Measurements from ENCODE around the gene SLBP.
A peak's percentile ranks its signal among the peaks of the same experiment; 100 is the strongest.

Gene SLBP

GRCh38 chr4:1749826-1750225 is 37.7 kb upstream of the SLBP start:
- DNase-seq (ENCODE audit: extremely low spot score, insufficient read length, low read depth) (no peak), FAIRE-seq (no peak)

GRCh38 chr4:1749370-1749769 is 37.3 kb upstream of the SLBP start:
- no peak for FAIRE-seq

GRCh38 chr4:1748465-1748995 is 36.4 kb upstream of the SLBP start:
- peak; percentile 67 for FAIRE-seq
- peak; percentile 81 for DNase-seq (ENCODE audit: extremely low spot score, insufficient read length, low read depth)

More at GRCh38 chr4:1749370-1749769, 37.3 kb upstream of the SLBP start:
- no peak for DNase-seq (ENCODE audit: extremely low spot score, insufficient read length, low read depth)

- no peak for FAIRE-seq
- DNase-seq (ENCODE audit: extremely low spot score, insufficient read length, low read depth) = no peak
These were observed 35.5 kb upstream of the SLBP start for GRCh38 chr4:1747603-1747967.

GRCh38 chr4:1746919-1747602 is 34.9 kb upstream of the SLBP start:
- FAIRE-seq = no peak
- no peak for DNase-seq (ENCODE audit: extremely low spot score, insufficient read length, low read depth)

- DNase-seq (ENCODE audit: extremely low spot score, insufficient read length, low read depth) (peak; percentile 64), FAIRE-seq (no peak)
These were observed 34.2 kb upstream of the SLBP start for GRCh38 chr4:1746265-1746691.

GRCh38 chr4:1745697-1746096 is 33.6 kb upstream of the SLBP start:
- FAIRE-seq (no peak), DNase-seq (ENCODE audit: extremely low spot score, insufficient read length, low read depth) (no peak)

- FAIRE-seq (no peak), DNase-seq (ENCODE audit: extremely low spot score, insufficient read length, low read depth) (no peak)
These were observed 33.0 kb upstream of the SLBP start for GRCh38 chr4:1745165-1745564.

- no peak for FAIRE-seq
- no peak for DNase-seq (ENCODE audit: extremely low spot score, insufficient read length, low read depth)
These were observed 32.4 kb upstream of the SLBP start for GRCh38 chr4:1744552-1744951.

GRCh38 chr4:1743975-1744374 is 31.9 kb upstream of the SLBP start:
- FAIRE-seq (no peak), DNase-seq (ENCODE audit: extremely low spot score, insufficient read length, low read depth) (no peak)

- no peak for FAIRE-seq
These were observed 31.4 kb upstream of the SLBP start for GRCh38 chr4:1743551-1743950.

GRCh38 chr4:1741208-1741607 is 29.1 kb upstream of the SLBP start:
- no peak for DNase-seq (ENCODE audit: extremely low spot score, insufficient read length, low read depth)
- no peak for FAIRE-seq

More at GRCh38 chr4:1743551-1743950, 31.4 kb upstream of the SLBP start:
- no peak for DNase-seq (ENCODE audit: extremely low spot score, insufficient read length, low read depth)

- DNase-seq (ENCODE audit: extremely low spot score, insufficient read length, low read depth) (no peak), FAIRE-seq (no peak)
These were observed 28.0 kb upstream of the SLBP start for GRCh38 chr4:1740021-1740545.

GRCh38 chr4:1739358-1739757 is 27.2 kb upstream of the SLBP start:
- FAIRE-seq = no peak
- no peak for DNase-seq (ENCODE audit: extremely low spot score, insufficient read length, low read depth)

- FAIRE-seq (no peak), DNase-seq (ENCODE audit: extremely low spot score, insufficient read length, low read depth) (no peak)
These were observed 26.3 kb upstream of the SLBP start for GRCh38 chr4:1738410-1738809.

GRCh38 chr4:1737666-1738065 is 25.5 kb upstream of the SLBP start:
- DNase-seq (ENCODE audit: extremely low spot score, insufficient read length, low read depth) (no peak), FAIRE-seq (no peak)

- DNase-seq (ENCODE audit: extremely low spot score, insufficient read length, low read depth) (no peak), FAIRE-seq (no peak)
These were observed 24.7 kb upstream of the SLBP start for GRCh38 chr4:1736812-1737211.

GRCh38 chr4:1735215-1735614 is 23.1 kb upstream of the SLBP start:
- FAIRE-seq (no peak), DNase-seq (ENCODE audit: extremely low spot score, insufficient read length, low read depth) (no peak)

GRCh38 chr4:1732911-1733310 is 20.8 kb upstream of the SLBP start:
- FAIRE-seq = no peak
- DNase-seq (ENCODE audit: extremely low spot score, insufficient read length, low read depth) = no peak

GRCh38 chr4:1731180-1731579 is 19.1 kb upstream of the SLBP start:
- FAIRE-seq = no peak
- no peak for DNase-seq (ENCODE audit: extremely low spot score, insufficient read length, low read depth)

- FAIRE-seq = no peak
- no peak for DNase-seq (ENCODE audit: extremely low spot score, insufficient read length, low read depth)
These were observed 18.5 kb upstream of the SLBP start for GRCh38 chr4:1730532-1731135.
